AG20443 (cell line): ENCODE results near the gene SIGLEC11.
"Not testable (repeated sequence)": the region's sequence is repeated elsewhere in the genome, so short reads cannot be mapped to it uniquely, and the experiment has no call there.

ENCODE experiments used
- DNase-seq: peaks from one replicate; pipeline ENCODE4 v3.0.0; 2012; ENCODE audit warnings: low spot score, mixed read lengths

Gene SIGLEC11

GRCh38 chr19:49924881-49925210, 36.1 kb downstream of the SIGLEC11 start:
- not testable (repeated sequence) for DNase-seq

GRCh38 chr19:49924004-49924880, 36.7 kb downstream of the SIGLEC11 start:
- no peak for DNase-seq

DNA sequence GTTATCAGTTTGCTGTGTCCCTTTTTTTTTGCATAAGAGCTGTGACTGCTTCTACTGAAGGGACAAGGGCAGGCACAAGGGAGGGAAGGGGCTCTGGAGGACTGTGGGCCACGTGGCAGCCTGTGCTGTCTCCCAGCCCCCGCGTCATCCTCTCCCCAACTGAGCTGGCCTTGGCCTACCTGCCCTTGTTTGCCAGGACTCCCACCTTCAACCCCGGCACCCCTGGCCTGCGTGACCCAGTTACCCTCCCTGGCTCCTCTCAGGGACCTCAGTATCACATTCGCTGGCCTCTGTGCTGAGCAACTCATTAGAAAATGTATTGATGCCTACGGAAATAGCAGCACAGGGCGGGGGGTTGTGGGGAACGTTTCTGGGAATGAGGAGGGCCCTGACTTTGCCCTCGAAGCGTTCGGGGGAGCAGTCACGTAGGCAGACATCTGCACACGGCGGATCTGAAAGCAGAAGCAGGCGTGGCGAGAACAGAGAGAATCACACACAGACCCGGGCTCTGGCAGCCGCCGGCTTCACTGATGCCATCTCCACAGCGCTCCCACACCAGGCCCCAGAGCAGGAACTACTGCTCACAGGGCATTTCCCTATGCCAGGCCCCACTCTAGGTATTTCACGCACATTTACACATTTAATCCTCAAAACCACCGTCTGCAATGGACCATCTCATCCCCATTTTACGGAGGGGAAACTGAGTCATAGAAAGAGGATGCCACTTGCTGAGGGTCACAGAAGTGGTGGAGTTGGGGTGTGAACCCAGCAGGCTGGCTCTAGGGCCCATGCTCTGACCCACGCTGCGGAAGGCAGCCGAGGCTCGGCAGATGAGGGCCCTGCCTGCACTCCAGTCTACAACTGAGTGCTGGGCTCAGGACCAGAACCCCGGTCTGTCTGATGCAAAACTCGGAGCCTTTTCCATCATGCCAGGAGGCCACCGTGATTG, 37.6 kb downstream of the SIGLEC11 start:
- DNase-seq: no peak

DNA sequence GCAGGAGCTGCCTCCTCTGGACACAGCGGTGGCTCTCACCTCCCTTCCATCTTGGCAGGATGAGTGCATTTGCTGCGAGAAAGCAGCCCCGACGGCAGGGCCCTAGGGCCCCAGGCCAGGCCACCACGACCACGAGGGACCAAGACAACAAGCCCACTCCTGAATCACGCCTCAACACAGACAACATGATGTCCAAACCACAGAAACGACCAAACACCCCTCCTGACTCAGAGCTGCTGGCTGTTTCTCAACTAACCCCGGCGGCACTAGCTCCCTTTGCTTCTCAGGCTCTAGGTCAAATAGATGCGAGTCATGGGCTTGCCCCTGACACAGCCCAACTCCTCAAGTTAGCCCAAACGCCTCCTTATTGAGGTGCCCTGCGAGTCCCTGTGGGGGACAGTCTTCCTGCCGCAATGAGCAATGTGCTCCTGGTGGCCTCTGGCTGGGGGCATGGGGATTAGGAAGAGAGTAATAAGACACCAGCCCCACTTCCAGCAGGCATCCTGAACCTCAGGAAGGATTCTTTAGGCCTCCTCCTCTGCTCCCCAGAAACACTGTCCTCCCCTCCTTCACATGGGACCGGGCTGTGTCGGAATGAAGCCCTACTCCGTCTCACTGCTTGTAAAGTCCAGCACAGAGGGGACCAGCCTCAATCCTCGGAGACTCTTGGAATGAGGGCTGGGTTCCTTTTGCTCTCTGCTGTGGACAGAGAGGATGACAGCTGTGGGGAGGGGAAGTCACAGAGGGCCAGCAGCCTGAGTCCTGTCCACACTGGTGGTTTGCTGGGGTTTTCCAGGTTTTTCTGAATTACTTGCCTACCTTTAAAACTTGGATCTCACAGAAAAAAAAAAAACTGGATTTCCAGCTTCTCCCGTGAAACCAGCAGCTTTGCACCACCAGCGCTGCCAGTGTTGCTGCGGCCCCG, 38.8 kb downstream of the SIGLEC11 start:
- peak; percentile 80 for DNase-seq

DNA sequence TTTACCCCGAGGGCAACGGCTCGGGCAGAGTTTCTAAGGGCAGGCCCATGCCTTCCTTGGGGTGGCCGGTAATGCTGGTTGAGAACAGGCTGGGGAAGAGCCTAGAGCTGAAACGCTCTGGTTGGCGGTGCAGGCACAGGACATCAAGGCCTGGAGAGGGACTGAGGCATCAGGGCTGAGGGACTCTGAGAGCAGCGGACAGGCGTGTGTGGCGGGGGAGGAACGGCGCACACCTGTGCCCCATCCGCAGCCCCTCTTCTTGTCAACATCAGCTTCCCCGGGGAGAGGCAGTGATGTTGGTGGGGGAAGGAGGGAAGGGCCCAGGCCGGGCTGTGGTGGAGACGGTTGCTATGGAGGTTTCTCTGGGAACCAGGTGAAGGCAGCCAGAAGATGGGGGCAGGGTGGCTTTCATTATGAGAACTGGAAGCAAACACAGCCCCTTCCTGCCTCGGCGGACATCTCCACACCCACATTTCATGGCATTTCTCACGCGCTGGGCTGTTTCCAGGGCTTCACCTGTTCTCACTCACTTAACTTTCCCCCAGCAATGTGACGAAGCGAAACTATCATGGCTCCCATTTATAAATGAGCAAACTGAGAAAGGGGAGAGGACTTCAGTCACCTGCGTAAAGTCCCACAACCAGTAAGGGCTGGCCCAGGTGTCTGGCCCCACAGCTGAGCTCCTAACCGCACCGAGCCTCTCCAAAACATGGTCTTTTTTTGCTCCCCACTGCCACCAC, 40.2 kb downstream of the SIGLEC11 start:
- DNase-seq: no peak

- no peak for DNase-seq
These were observed 42.9 kb downstream of the SIGLEC11 start for GRCh38 chr19:49918089-49918488.

DNA sequence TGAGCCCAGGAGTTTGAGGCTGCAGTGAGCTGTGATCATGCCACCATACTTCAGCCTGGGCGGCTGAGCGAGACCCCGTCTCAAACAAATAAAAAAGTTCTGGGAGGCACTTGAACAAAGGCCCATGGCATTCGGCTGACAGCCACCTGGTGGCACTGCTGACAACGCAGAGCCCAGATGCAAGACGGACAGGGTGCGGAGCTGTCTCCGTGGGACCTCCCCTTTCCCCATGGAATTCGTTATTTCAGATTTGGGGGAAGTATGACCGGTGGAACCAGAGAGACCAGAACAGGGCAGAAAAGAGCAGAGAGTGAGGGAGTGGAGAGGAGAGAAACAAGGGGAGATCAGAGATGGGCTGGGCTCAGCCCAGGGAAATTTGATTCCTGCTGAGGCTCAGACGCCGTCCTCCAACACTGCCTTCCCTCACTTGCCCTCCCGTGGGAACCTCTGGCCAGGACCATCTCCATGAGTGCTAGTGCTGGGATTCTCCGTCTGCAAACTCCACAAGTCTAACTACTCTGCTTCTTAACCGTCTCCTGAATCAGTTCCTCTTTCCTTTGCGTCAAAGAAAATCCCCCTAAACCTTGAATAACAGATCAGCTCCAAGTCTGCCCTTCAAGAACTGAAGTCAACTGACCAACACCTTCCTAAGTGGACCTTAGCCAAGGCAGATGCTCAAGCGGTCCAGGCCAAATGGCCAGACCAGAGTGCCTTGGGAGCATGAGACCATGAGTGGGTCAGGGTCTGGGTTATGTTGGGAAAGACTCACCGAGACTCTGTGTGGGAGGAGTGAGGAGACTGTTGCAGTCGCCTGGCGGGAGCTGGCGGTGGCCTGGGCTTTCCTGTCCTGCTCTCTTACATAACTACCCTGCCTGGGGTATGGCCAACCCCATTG, 43.9 kb downstream of the SIGLEC11 start:
- no peak for DNase-seq

DNA sequence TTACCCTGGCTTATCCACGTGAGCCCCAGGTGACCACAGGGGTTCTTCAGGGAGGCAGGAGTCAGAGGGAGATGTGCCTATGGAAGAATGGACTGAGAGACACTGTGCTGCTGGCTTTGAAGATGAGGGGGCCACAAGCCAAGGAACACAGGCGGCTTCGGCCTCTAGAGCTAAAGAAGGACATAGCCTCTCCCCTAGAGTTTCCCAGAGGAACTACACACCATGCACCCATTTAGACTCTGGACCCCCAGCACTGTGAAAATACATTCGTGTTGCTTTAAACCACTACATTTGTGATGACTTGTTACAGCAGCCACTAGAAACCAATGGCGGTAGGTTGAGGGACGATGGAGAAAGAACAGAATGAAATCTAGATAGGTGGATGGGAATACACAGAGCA, 45.7 kb downstream of the SIGLEC11 start:
- DNase-seq: no peak

- no peak for DNase-seq
These were observed 47.3 kb downstream of the SIGLEC11 start for GRCh38 chr19:49913720-49914119.

DNA sequence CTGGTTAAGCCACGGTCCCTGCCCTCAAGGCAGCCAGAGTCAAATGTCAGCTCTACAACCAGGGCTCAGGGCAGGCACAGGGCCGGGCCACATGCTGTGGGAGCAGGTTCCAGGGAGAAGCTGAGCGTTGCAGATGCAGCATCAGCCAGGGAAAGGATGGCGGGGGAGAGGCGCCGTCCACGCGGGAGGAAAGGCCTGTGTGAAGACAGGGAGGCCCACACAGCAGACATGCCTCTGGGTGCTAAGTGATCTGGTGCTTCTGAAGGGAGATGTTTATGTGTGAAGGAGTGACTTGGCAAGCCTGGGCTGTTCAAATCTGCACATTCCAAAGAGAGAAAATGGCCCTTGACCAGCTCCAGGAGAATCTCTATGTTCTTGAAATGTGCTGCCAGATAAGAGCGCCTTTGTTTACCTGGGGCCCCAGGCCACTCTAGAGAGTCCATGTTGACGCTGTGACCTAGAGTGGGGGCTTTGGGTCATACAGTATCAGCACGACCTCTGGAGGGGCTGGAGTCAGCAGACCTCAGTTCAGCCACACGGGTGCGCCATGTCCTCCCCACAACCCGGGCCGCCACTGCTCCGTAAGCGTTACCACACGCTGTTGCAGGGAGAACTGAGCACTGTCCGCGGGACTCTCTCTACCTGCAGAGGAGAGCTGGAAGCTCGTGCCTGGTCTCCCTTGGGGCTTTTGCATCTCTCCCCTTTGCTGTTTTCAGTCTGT, 47.8 kb downstream of the SIGLEC11 start:
- DNase-seq: no peak

GRCh38 chr19:49911381-49912145, 49.4 kb downstream of the SIGLEC11 start:
- DNase-seq: no peak

DNA sequence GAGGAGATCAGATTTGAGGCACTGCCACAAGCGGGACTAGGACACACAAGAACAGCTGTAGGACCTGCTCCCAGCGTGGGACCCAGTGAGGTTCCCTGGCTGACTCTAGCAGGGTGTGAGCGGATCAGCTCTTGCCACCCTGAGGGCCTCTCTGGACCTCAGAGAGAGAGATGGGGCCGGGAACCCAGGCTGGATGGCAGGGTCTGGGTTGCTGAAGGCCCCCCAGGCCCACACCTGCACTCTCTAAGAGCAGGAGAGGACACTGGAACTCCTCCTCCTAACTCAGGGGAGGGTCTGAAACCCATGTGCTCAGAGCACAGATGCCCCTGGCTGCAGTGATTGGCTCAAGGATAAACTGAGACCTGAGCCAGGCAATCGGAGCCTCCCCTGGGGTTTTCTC, 50.8 kb downstream of the SIGLEC11 start:
- DNase-seq: no peak

DNA sequence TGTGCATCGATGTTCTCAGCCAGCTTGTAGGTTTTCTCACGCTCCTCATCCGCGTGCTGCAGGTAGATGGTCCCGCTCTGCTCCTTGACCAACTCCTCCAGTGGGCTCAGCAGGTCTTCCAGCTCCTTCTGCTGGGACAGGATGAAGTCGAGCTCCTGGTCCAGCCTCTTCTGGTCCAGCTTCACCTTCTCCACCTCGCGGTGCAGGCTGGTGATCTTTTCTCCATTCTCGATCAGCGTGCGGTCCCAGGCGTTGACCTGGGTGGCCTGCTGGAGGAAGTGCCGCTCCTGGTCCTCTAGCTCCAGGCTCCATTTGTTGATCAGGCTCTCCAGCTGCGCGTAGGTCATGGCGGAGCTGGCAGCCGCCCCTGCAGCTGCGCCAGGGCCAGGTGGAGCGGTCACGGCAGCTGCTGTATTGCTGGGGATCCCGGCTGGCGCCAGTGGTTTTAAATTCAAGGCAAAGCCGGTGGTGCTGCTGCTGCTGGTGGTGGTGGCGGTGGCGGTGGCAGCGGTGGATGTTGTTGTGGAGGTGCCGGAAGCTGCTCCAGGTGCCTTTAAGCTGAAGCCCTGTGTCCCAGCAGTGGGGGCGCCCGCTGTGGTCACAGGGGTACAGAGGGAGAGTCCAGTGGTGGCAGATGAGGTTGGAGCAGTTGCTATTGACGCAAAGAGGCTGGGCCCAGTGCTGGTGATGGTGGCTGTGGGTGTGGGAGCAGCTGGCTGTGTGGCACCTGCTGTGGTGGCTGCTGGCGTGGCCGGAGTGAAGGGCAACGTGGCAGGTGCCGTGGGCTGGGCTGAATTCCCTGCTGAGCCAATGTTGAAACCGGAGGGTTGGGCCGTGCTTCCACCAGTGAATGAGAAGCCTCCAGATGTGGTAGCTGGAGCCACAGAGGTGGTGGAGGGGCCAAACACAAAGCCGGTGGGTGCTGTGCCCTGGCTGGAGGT, 52.2 kb downstream of the SIGLEC11 start:
- DNase-seq: no peak

DNA sequence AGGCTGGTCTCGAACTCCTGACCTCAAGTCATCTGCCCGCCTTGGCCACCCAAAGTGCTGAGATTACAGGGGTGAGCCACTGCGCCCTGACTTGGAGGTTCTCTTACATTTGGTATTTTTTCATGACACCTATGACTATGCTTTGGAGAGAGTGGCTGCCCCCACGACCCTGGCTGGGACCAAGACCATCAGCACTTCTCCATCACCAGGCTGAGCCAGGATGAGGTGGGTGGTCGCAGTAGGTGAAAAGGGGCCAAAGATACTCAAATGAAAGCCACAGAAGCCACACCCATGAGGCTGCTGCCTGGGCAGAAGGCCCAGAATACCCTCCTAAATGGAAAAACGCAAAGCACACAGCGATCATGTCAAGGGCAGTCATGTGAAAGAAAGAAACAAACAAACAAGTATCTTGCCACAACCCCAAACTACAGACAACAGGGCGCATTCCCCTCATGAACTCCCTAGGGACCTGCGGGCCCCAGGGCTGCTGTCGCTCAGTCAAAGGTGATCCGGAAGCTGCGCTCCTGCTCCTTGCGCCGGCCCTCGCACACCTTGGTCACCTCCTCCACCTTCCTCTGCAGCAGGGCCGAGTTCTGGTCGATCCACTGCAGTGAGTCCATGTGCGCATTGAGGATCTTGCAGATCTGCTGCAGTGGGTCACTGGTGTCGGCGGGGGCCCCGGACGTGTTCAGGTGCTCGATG, 53.1 kb downstream of the SIGLEC11 start:
- DNase-seq: no peak

GRCh38 chr19:49906879-49907564, 54.0 kb downstream of the SIGLEC11 start:
- no peak for DNase-seq

GRCh38 chr19:49904136-49904535, 56.8 kb downstream of the SIGLEC11 start:
- DNase-seq: no peak
